ENCODE data around the gene CNPY1. TPM values are rescaled to one million over a fixed set of nuclear protein-coding genes. Genes with fewer than 3 reads are reported as not detected.

Gene CNPY1
- total and polyA plus RNA-seq, 9 of the 15 experiments (the other 6 are each of a cell fraction or from before 2014, with no cell fraction given), result not detected

DNA sequence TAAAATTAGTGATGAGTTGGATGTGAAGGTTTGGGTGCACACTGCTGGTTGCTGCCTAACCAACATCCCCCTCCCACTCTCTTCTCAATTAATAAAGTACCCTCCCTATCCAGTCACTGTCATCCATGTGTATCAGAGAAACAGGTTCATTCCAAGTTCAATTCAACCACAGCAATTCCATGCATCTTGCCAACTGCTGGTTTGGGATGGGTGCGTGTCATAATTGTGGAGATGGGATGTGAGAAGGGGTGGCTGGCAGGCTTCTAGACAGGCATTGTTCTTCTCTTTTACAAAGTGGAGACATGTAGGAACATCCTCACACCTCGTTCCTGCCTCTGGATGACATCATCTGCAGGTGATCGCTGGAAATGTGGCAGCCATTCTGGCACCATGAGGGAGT, 7.5 kb upstream of the CNPY1 start (continued):
- TF ChIP-seq, protein P1, sequence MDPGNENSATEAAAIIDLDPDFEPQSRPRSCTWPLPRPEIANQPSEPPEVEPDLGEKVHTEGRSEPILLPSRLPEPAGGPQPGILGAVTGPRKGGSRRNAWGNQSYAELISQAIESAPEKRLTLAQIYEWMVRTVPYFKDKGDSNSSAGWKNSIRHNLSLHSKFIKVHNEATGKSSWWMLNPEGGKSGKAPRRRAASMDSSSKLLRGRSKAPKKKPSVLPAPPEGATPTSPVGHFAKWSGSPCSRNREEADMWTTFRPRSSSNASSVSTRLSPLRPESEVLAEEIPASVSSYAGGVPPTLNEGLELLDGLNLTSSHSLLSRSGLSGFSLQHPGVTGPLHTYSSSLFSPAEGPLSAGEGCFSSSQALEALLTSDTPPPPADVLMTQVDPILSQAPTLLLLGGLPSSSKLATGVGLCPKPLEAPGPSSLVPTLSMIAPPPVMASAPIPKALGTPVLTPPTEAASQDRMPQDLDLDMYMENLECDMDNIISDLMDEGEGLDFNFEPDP (CRISPR knock-in tag; IDR thresholded peaks at IDR 0.05), result no peak
- TF ChIP-seq ESRRA (IDR thresholded peaks at IDR 0.05; ENCODE audit: borderline replicate concordance, low read depth), result no peak
- TF ChIP-seq ZNF197 (CRISPR knock-in tag; IDR thresholded peaks at IDR 0.05; ENCODE audit: low read depth), result no peak
- TF ChIP-seq PHF8 (IDR thresholded peaks at IDR 0.05; ENCODE audit: borderline replicate concordance, low read length), result no peak

DNA sequence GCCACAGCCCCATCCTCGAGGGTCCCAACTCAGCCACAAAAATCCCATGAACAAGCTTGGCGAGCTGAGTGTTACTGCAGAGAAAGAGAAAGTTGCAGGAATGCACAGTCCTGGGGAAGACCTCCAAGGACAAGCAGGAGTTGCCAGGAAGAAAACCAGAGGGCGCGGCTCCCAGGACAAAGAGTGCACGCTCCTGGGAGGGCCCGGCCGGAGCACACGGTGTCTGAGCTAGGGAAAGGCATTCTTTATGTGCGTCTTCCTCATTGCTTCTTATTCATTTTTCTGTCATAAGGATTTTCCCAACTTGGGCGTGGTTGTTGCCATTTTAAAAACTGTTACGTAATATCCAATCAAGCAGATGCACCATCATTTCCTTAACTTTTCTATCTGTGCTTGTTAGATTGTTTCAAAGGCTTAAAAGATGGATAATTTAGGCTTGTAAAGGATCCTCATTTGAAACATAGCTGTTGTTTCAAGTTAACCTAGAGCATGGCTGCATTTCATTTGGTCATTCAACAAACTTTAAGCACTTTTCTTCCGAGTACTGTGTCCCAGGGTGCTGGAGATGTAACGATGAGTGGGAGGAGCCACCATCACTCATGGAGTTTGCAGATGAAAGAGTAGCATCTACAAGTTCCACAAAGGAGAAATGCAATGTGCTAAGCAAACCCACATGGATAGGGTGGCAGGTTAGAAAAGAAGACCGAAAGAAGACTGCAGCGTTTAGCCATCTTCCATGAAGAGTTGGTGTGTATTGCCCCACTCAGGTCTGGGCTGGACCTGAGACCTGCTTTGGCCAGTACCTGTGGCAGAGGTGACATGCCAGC, 5.6 kb upstream of the CNPY1 start:
- FAIRE-seq, result peak; percentile 35
- in situ Hi-C loops (cut with MboI), result no loop called here

More for the DNA sequence above, 5.6 kb upstream of the CNPY1 start:
- Histone ChIP-seq H3K79me2 (ENCODE audit: control insufficient read depth, insufficient read depth, low read length) (no peaks in the 10 kb centered on the region), H4K20me1 (replicated peaks; ENCODE audit: control insufficient read depth, insufficient read depth, low read length) (peaks cover 2% of the 10 kb centered on the region), H3K36me3 (ENCODE audit: control insufficient read depth, insufficient read depth, low read length) (no peaks in the 10 kb centered on the region), H2AFZ (ENCODE audit: low read depth, low read length) (no peak overlapping the region), H3K27ac (ENCODE audit: extremely low read depth, low read depth, low read length) (no peak overlapping the region), H3K4me2 (ENCODE audit: insufficient read depth, low read length) (no peak overlapping the region), H3K9me3 (replicated peaks; ENCODE audit: control insufficient read depth, insufficient read depth, low read depth, low read length) (no peaks in the 10 kb centered on the region), H3K9me1 (ENCODE audit: control insufficient read depth, insufficient read depth, low read length) (no peaks in the 10 kb centered on the region), H3K4me3 (no peak overlapping the region), H3K4me1 (replicated peaks in 1 of 2; ENCODE audit: control insufficient read depth in 2 of 2, insufficient read depth in 2 of 2, low read length in 2 of 2) (peaks cover 0 to 5% of the 10 kb centered on the region in 2 experiments; a peak in 1 of 5 replicates), H3K9ac (ENCODE audit: insufficient read depth in 1 of 2, low read depth in 2 of 2, low read length in 2 of 2) (no peak overlapping the region), H3K27me3 (ENCODE audit: control insufficient read depth in 2 of 2, insufficient read depth in 2 of 2, low read length in 2 of 2) (peaks cover 69 to 92% of the 10 kb centered on the region in 2 experiments)
- under 1% methylated on average over 15 of the region's 15 CpGs for WGBS (ENCODE audit: insufficient coverage, low coverage, missing lambda C conversion rate)
- ChIA-PET POLR2A (interaction anchor here (1.0 kb wide), 1 partner anchor 347 kb away, joined by 3 read pairs; no protein-coding TSS in a partner anchor), CTCF (ENCODE audit: low intra/inter-chr PET ratio) (no interaction called here)
- intact Hi-C loops (cut with micrococcal nuclease), result no loop called here
- no peak for DNase-seq (ENCODE audit: extremely low read depth in 1 of 4, low spot score in 3 of 4)
- ATAC-seq, result no peak
- no TSS peak for BruUV-seq (replicated peaks)
- peak; percentile 76 for TF ChIP-seq CEBPB (tag; IDR thresholded peaks at IDR 0.05)
- no peak for TF ChIP-seq CEBPG (CRISPR knock-in tag; IDR thresholded peaks at IDR 0.05)
- peak; percentile 53 to 63 for TF ChIP-seq CEBPG (tag; conservative IDR thresholded peaks at IDR 0.05 in 1 of 2, IDR thresholded peaks at IDR 0.05 in 1 of 2)
- no peak for TF ChIP-seq ZFP30 (CRISPR knock-in tag; IDR thresholded peaks at IDR 0.05; ENCODE audit: borderline replicate concordance)

Data from K562 (cell line).